Fibroblast of lung (primary cell): ENCODE data around the gene TNNI3. TPM values are rescaled to one million over a fixed set of nuclear protein-coding genes. Genes with fewer than 3 reads are reported as not detected.

Experiments
- DNase-seq, 2 donors: peaks; one replicate each; pipeline versions ENCODE4 v3.0.0 to v3.0.0-alpha.2; 2010; ENCODE audit warnings: low read depth in 2 of 2
- H2AFZ ChIP-seq: 2 replicates; pipeline ENCODE4 v1.5.1; 2012; ENCODE audit warnings: low read length, control low read depth, inconsistent platforms
- H3K27ac ChIP-seq: 2 replicates; pipeline ENCODE4 v1.5.1; 2011; ENCODE audit warnings: low read length, control low read depth; ENCODE audit not compliant: insufficient read depth
- H3K27me3 ChIP-seq: 2 replicates; pipeline ENCODE4 v1.5.1; 2011; ENCODE audit warnings: mild to moderate bottlenecking, low read length; ENCODE audit not compliant: control insufficient read depth, insufficient read depth
- H3K36me3 ChIP-seq: 2 replicates; pipeline ENCODE4 v1.5.1; 2011; ENCODE audit warnings: low read length; ENCODE audit not compliant: control insufficient read depth, insufficient read depth
- H3K4me1 ChIP-seq: 2 replicates; pipeline ENCODE4 v1.5.1; 2011; ENCODE audit warnings: low read length; ENCODE audit not compliant: control insufficient read depth, insufficient read depth; ENCODE audit errors: extremely low read depth
- H3K4me2 ChIP-seq: 2 replicates; pipeline ENCODE4 v1.5.1; 2011; ENCODE audit warnings: low read length, control low read depth; ENCODE audit not compliant: insufficient read depth; ENCODE audit errors: extremely low read depth
- H3K4me3 ChIP-seq, 4 experiments: fragments of 200-600 bp in 1 of 4; sonication (generic) in 1 of 4; replicated peaks in 1 of 4; 2 replicates each; pipeline ENCODE4 v1.5.1; 2011 to 2016; ENCODE audit warnings: low read length in 4 of 4, low read depth in 3 of 4, mild to moderate bottlenecking in 3 of 4, control low read depth in 2 of 4, inconsistent platforms in 1 of 4, mixed read lengths in 1 of 4; ENCODE audit not compliant: insufficient read depth in 1 of 4; ENCODE audit errors: control extremely low read depth in 1 of 4
- H3K79me2 ChIP-seq: 2 replicates; pipeline ENCODE4 v1.5.1; 2012; ENCODE audit warnings: mild to moderate bottlenecking, low read length, inconsistent platforms; ENCODE audit not compliant: control insufficient read depth, insufficient read depth
- H3K9ac ChIP-seq: 2 replicates; pipeline ENCODE4 v1.5.1; 2011; ENCODE audit warnings: mild to moderate bottlenecking, low read length, control low read depth; ENCODE audit not compliant: insufficient read depth
- H3K9me3 ChIP-seq: 2 replicates; pipeline ENCODE4 v1.5.1; 2012; ENCODE audit warnings: low read depth, low read length; ENCODE audit not compliant: control insufficient read depth, insufficient read depth
- H4K20me1 ChIP-seq: 2 replicates; pipeline ENCODE4 v1.5.1; 2011; ENCODE audit warnings: low read length; ENCODE audit not compliant: control insufficient read depth, insufficient read depth; ENCODE audit errors: extremely low read depth
- CTCF ChIP-seq, 2 donors: IDR thresholded peaks in 1 of 2; conservative IDR thresholded peaks in 1 of 2; 1 replicate in 1 of 2; 2 replicates in 1 of 2; pipeline ENCODE4 v1.5.1; 2011 to 2012; ENCODE audit warnings: low read length in 2 of 2, control low read depth in 1 of 2, inconsistent platforms in 1 of 2, low read depth in 1 of 2, mild to moderate bottlenecking in 1 of 2
- EZH2 ChIP-seq: IDR thresholded peaks from 2 replicates; pipeline ENCODE4 v1.5.1; 2012; ENCODE audit warnings: low read length, control low read depth, mild to moderate bottlenecking; ENCODE audit errors: missing control alignments
- polyA plus RNA-seq, 2 donors: library from polyadenylated mRNA; depleted of rRNA in 1 of 2; stranded (reverse) in 1 of 2; unstranded in 1 of 2; fragments of >200 nt; gene quantifications; 2 replicates each; pipeline ENCODE4 v1.2.1, GENCODE V29; 2011 to 2012; ENCODE audit warnings: missing spikeins in 1 of 2
- total RNA-seq: library from RNA; depleted of rRNA; stranded (reverse); fragments of >200 nt; gene quantifications from 2 replicates; pipeline ENCODE4 v1.2.1, GENCODE V29; 2014

Gene TNNI3
- total and polyA plus RNA-seq, 2 donors (not counting 1 experiment from before 2014, with no cell fraction given): not detected

- Histone ChIP-seq H3K4me1 (no peaks in the 10 kb centered on the region), H3K36me3 (no peaks in the 10 kb centered on the region), H3K4me2 (no peak overlapping the region), H3K9me3 (no peaks in the 10 kb centered on the region), H3K4me3 (no peak overlapping the region), H3K79me2 (no peaks in the 10 kb centered on the region), H4K20me1 (no peaks in the 10 kb centered on the region), H3K27me3 (peaks cover 6% of the 10 kb centered on the region), H2AFZ (no peak overlapping the region), H3K27ac (no peak overlapping the region), H3K9ac (no peak overlapping the region)
- no peak for TF ChIP-seq CTCF (conservative IDR thresholded peaks at IDR 0.05 in 1 of 2, IDR thresholded peaks at IDR 0.05 in 1 of 2; ENCODE audit: low read depth in 1 of 2, low read length in 2 of 2)
- no peak for TF ChIP-seq EZH2
- peak in 1 of 2 donors; percentile 25 for DNase-seq
These were observed 26.1 kb downstream of the TNNI3 start for GRCh38 chr19:55131421-55131820.

GRCh38 chr19:55119053-55119452 is 38.5 kb downstream of the TNNI3 start:
- peaks cover 31% of the 10 kb centered on the region for H3K79me2 ChIP-seq
- H3K36me3 ChIP-seq: no peaks in the 10 kb centered on the region
- H3K9me3 ChIP-seq: no peaks in the 10 kb centered on the region
- no peak overlapping the region for H3K27ac ChIP-seq
- peaks cover 12% of the 10 kb centered on the region for H3K4me1 ChIP-seq
- H3K4me2 ChIP-seq: no peak overlapping the region
- H3K4me3 ChIP-seq: no peak overlapping the region
- no peak overlapping the region for H2AFZ ChIP-seq
- H4K20me1 ChIP-seq: no peaks in the 10 kb centered on the region
- no peak for TF ChIP-seq EZH2
- TF ChIP-seq CTCF (conservative IDR thresholded peaks at IDR 0.05 in 1 of 2, IDR thresholded peaks at IDR 0.05 in 1 of 2; ENCODE audit: low read depth in 1 of 2, low read length in 2 of 2): no peak
- H3K27me3 ChIP-seq: peaks cover 5% of the 10 kb centered on the region
- DNase-seq: no peak
- no peak overlapping the region for H3K9ac ChIP-seq

- H3K27me3 ChIP-seq: peaks cover 4% of the 10 kb centered on the region
- peak in 1 of 2 donors; percentile 54 for DNase-seq
- H3K4me3 ChIP-seq: peak overlapping the region; percentile 50 to 76 (median 61)
- no peaks in the 10 kb centered on the region for H3K9me3 ChIP-seq
- no peaks in the 10 kb centered on the region for H4K20me1 ChIP-seq
- H3K79me2 ChIP-seq: peaks cover 36% of the 10 kb centered on the region
- H3K27ac ChIP-seq: peak overlapping the region; percentile 83
- H3K36me3 ChIP-seq: no peaks in the 10 kb centered on the region
- H2AFZ ChIP-seq: no peak overlapping the region
- TF ChIP-seq CTCF (conservative IDR thresholded peaks at IDR 0.05 in 1 of 2, IDR thresholded peaks at IDR 0.05 in 1 of 2; ENCODE audit: low read depth in 1 of 2, low read length in 2 of 2) (no peak), EZH2 (no peak)
- H3K4me2 ChIP-seq: peak overlapping the region; percentile 77
- no peak overlapping the region for H3K9ac ChIP-seq
- peaks cover 12% of the 10 kb centered on the region for H3K4me1 ChIP-seq
These were observed 39.0 kb downstream of the TNNI3 start for GRCh38 chr19:55118401-55118991.
